GM21576 (cell line): ENCODE measurements around the gene RALB.
"Not testable (repeated sequence)": the region's sequence is repeated elsewhere in the genome, so short reads cannot be mapped to it uniquely, and the experiment has no call there.

Source experiments
- ATAC-seq: cut with Tn5 transposase; IDR thresholded peaks from one replicate; pipeline ENCODE4 v1.9.1; 2021; ENCODE audit warnings: mild to moderate bottlenecking, moderate library complexity; ENCODE audit not compliant: unreplicated experiment

The RALB gene

GRCh38 chr2:120313695-120314615 is 61.3 kb downstream of the RALB start:
- no peak for ATAC-seq

GRCh38 chr2:120314690-120315366 is 62.2 kb downstream of the RALB start:
- no peak for ATAC-seq

DNA sequence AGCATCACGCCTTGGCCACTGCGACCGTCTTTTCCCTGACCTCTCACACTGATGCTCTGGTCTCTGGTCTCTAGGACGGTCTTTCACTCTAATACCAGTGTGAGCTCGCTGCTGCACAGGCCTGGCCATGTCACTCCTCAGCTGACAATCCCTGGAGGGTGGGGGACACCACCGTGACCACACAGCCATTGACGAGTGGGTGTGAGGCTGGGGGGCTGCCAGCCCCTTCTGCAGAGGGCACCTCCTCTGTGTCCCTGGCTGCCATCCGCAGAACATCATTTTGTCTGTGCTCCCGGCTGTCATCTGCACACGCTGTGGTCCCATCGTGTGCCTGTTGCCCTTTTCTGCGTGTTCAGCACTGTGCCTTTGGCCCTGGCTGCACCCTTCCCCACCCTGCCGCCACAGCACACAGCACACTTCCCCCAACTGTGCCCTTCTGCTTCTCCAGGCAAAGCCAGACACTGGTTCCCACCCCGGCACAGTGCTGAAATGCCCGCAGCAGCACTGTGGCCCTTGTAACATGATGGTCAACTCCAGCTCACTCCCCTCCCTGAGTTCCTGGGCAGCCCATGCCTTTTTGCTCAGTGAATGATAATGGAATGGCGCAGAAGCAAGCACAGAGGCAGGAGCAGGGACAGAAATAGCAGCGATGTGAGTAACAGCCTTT is 62.8 kb downstream of the RALB start:
- no peak for ATAC-seq

DNA sequence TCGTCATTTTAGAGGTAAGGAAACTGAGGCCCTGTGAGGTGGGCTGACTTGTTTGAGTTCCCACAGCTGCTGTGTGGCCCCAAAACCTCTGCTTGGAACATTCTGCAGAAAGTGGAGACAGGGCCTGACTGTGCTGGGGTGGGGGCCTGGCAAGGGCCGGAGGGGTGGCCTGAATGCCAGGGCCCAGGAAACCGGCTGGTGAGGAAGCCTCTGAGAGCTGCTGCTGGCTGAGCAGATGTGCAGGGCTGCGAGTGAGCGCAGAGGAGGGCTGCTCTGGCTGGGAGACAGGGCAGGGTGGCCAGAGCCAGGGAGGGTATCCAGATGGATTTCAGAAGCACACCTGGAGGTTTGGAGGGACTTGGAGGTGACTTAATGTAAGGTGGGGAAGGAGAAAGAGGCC is 63.4 kb downstream of the RALB start:
- no peak for ATAC-seq

DNA sequence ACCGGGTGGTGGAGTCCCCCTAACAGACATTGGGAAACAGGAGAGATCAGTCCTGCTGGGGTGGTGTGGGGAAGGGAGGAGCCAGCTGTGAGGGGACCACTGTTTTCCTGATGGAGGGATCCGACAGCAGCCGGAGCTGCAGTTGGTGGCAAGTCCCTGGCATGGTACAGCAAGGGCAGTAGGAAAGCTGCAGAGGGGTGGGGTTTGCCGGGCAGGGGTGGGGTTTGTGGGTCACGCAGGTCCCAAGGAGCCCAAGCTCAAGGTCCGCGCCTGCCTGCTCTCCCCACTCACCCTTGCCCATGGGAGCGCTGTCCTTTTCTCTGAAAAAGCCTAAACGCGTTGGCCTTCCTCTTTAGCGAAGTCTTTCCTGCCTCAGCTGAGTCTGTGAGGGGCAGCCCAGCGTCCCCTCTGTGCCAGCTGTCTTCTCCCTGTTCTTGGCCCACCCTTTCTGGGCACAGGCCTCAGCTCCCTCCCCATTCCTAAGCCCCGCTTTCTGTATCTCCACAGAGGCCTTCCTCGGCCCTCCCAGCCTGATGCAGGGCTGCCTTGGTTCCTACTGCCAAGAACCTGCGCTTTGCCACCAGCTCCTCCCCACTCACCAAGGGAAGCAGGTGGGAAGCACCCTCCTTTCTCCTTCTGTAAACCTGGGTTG is 64.0 kb downstream of the RALB start:
- ATAC-seq, result no peak

DNA sequence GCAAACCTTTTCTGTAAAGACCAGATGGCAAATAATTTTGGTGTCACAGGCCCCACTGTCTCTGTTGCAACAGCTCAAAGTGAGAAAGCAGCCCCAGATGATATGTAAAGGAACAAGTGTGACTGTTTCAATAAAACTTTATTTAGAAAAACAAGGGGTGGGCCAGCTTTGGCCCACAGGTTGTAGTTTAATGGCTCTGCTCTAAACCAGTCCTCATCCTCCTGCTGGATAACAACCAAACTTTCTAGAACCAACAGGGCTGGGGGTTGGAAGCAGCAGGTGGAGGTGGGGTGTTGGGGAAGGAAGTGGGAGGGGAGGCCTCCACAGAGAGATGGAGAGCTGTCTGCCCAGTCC is 64.5 kb downstream of the RALB start:
- no peak for ATAC-seq

DNA sequence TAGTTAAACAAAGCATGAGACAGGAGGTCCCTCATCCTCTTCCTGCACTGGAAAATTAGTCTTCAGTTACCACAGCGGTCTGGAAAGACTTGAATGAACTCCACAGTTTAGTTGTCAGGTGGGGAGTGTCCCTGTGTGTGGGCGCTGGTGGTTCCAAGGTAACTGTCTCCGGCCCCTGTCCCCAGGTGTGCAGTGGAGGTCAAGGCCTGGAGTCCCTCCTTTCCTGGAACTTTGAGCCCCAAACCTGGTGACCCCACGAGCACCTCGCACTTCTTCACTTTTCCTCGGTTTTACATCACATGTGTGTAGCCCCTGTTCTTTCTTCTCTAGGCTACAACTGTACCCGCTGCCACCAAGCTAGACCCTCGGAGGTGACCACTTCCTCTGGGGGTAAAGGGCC is 65.3 kb downstream of the RALB start:
- ATAC-seq, result no peak

DNA sequence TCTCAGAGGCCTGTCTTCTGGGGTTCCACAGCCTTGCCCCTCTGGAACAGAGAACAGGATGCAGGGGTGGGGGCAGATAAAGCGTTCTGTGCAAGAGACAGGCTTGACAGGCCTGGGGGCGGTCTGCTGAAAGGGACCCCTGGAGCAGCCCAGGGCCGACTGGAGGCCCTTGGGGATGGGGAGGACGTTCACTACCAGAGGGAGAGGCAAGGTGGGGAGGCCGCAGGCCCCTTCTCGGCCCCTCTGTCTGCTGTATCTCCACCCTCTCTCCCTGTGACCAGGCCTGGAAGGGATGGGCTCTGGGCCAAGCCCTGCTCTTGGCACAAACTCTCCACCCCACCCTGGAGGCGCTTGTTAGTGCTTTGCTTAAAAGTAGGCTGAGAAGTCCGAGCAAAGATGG is 66.0 kb downstream of the RALB start:
- ATAC-seq, result no peak

- no peak for ATAC-seq
These were observed 66.5 kb downstream of the RALB start for GRCh38 chr2:120319123-120319522.

DNA sequence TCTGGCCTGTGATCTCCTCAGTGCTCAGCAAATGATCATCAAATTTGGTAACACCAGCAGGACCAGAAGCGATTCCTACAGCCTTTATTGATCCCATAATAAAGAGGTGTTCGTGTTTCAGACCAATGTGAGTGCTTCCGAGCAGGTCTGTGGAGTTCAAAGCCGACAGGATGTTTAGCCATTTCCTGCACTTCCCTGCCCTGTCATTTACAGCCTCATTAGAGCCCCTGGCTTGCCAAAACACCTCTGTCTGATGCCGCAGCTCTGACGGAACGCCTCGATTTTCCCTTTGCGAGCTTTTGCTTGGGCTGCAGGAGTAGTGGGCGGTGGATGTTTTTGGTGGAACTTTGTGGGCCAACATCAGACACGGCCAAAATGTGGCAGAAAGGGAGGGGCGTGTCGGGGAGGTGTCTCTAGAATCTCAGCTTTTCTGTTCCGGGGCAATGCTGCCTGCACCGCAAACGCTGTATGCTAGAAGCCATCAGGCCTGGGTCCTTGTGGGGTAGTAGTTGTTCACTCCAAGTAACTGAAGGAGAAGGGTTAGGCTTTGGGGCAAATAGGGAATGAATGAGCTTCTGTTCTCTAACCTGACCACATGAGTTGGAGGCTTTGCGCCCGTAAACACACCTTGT is 67.2 kb downstream of the RALB start:
- no peak for ATAC-seq

DNA sequence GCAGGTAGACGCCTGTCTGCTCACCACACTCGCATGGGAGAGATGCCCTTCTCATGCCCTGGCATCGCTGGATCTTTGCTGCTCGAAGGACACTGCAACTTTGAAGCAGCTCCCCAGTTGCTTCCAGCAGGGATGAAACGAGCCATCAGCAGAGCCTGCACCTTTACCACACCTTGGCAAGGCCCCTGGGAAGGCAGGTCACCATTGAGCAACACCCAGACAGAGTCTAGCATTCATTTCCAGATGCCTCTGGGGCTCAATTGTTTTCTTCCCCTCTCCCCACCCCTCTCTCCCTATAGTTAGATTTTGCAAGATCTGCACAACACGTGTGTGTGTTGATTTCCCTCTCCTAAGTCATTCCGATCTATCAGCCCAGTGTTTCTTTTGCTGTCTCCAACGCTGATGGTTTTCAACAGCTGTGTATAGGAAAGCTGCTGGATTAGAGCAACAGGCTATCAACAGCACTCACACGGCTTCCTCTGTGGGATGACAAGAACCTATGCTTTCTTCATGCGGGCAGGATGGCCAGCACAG is 67.7 kb downstream of the RALB start:
- no peak for ATAC-seq

DNA sequence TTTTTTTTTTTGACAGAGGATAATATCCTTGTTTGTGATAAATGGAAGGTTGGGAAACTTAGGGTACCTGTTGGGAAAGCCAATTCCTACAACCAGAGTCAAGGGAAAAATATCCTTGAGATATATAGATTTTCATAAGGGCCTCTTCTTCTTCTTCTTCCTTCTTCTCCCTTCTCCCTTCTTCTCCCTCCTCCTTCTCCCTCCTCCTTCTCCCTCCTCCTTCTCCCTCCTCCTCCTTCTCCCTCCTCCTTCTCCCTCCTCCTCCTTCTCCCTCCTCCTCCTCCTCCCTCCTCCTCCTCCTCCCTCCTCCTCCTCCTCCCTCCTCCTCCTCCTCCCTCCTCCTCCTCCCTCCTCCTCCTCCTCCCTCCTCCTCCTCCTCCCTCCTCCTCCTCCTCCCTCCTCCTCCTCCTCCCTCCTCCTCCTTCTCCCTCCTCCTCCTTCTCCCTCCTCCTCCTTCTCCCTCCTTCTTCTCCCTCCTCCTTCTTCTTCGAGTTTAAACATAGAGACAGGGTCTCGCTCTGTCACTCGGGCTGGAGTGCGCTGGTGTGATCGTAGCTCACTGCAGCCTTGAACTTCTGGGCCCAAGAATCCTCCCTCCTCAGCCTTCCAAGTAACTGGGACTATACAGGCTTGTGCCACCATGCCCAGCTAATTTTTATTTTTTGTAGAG is 68.4 kb downstream of the RALB start:
- not testable (repeated sequence) for ATAC-seq

DNA sequence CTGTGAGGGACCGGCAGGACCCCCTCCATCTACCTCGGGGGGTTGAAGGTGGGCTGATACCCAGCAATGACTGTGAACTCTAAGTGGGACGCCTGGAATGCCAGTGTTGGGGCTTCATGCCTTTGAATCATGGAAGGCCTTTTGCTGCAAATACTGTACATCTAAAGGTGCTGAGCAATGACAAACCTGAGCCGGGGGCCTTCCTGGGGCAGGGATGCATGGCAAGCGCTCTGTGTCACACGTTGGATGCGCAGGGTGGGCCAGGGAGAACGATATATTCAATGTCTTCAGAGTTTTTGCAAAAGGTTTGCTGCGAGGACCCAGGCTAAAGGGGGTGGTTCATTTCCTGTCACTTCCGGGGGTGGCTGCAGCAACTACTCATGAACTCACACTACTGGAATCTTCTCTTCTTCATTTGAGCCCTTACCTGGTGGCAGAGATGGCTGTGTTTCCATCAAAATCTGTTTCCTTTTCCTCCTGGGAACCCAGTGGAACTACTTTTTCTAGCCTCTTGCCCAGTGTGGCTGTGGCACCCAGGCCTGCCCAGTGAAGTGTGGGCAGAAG is 69.2 kb downstream of the RALB start:
- ATAC-seq, result no peak

DNA sequence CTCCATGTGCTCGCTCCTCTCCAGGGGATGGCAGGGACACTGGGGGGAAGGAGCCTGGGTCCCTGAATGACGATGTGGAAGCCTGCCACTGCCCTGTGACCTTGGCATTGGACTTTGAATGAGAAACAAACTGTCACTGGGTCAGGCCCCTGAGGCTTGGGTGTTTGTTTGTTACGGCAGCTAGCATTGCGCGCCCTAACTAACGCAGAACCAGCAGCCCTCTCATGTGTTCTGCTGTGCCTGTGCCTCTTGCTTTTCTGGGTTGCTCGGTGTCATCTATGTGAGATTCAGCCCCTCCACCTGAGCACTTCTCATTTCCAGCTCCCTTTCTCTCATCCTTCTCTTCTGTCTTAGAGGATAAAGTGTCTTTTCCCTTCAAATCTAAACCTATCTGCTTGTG is 69.7 kb downstream of the RALB start:
- ATAC-seq, result no peak

- no peak for ATAC-seq
These were observed 70.6 kb downstream of the RALB start for GRCh38 chr2:120323214-120323613.

DNA sequence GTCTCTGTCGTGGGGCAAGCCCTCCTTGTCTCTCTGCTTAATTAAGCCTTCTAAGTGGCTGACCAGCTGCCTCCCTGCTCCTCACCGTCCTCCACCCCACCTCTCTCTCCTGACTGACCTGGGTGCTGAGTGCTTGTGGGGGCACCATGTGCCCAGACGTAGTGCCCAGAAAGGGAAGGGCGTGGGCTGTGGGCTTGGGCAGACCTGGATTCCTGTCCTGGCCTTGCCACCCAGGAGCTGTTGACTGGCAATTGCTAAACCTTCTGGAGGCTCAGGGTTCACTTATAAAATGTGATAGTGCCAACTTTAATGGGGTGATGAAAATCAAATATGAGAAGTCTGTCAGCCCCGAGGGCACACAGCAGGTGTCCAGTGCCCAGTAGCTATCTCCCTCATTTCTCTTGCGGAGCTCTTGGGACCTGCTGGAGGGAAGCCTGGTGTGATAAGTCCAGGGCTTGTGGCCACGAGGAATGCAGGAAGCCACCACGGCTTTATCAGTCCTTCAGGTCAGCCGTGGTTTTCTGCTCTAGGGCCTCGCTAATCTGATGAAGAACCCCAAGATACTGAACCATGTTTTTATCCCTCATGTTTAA is 71.3 kb downstream of the RALB start:
- no peak for ATAC-seq

DNA sequence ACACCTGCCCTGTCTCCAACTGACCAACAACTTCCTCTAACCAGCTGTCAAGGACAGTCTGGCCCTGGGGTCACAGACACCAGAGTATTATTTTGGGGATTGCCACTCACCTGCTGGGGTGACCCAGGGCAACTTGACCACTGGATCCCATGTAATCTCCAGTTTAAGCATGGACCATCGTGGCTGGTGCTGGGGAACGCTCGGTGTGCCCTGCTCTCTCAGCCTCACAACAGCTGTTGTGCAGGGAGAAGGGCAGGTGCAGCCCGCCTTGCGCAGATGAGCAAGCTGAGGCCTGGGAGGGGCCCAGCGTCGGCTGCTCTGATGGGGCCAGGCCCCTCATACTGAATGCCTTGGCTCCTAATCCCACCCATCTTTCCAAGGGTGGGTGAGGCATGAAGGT is 72.3 kb downstream of the RALB start:
- no peak for ATAC-seq

DNA sequence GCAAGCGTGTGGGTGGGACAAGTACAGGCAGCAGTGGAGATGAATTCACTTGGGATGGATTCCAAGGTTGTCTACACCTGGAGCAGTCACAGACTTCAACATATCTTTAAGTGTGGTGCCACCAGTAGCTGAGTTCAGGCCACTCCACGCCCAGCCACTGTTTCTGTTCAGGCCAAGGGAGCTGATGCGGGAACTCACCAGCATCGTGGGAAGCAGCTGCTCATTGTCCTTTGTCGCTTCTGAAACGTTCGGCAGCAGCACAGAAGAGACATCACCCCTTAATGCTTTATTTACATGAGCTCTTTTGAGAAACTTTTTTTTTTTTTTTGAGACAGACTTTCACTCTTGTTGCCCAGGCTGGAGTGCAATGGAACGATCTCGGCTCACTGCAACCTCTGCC is 73.4 kb downstream of the RALB start:
- ATAC-seq, result no peak
